Thoracic aorta (tissue), 2 donors: Measurements from ENCODE around the gene ZNF280C. TPM values are rescaled to one million over a fixed set of nuclear protein-coding genes. Genes with fewer than 3 reads are reported as not detected.
"Not testable (repeated sequence)": the region's sequence is repeated elsewhere in the genome, so short reads cannot be mapped to it uniquely, and the experiment has no call there.

ENCODE experiments used
- ATAC-seq: fragments of 150-250 bp; one replicate; pipeline ENCODE4 v1.8.0; 2017; ENCODE audit warnings: low read depth; ENCODE audit not compliant: insufficient number of reproducible peaks, low FRiP score
- DNase-seq: peaks from one replicate; pipeline ENCODE4 v3.0.0-alpha.2; 2020; ENCODE audit warnings: low spot score
- H3K27ac ChIP-seq, 2 donors: fragments of 200-600 bp; sonication (generic); 1 replicate in 1 of 2; 2 replicates in 1 of 2; pipeline ENCODE4 v1.5.1; 2016; ENCODE audit warnings: mild to moderate bottlenecking in 2 of 2, moderate library complexity in 2 of 2
- H3K27me3 ChIP-seq: fragments of 200-600 bp; sonication (generic); replicated peaks from 2 replicates; pipeline ENCODE4 v1.6.0; 2016; ENCODE audit warnings: mild to moderate bottlenecking; ENCODE audit not compliant: insufficient read depth
- H3K36me3 ChIP-seq: fragments of 200-600 bp; sonication (generic); one replicate; pipeline ENCODE4 v1.5.1; 2016
- H3K4me1 ChIP-seq, 2 donors: fragments of 200-600 bp; sonication (generic); 1 replicate in 1 of 2; 2 replicates in 1 of 2; pipeline versions ENCODE4 v1.5.1 to v1.6.0; 2016; ENCODE audit warnings: low read depth in 2 of 2, mild to moderate bottlenecking in 1 of 2; ENCODE audit not compliant: control insufficient read depth in 1 of 2
- H3K4me3 ChIP-seq: fragments of 200-600 bp; sonication (generic); 2 replicates; pipeline ENCODE4 v1.5.1; 2016; ENCODE audit warnings: mild to moderate bottlenecking
- H3K9me3 ChIP-seq: fragments of 200-600 bp; sonication (generic); 2 replicates; pipeline ENCODE4 v1.5.1; 2016
- CTCF ChIP-seq: fragments of 200-600 bp; sonication (generic); IDR thresholded peaks from one replicate; pipeline ENCODE4 v1.5.1; 2019; ENCODE audit warnings: antibody characterized with exemption
- total RNA-seq, 2 donors: library from RNA; depleted of rRNA; stranded (reverse); fragments of >200 nt; gene quantifications; one replicate each; pipeline versions ENCODE4 v1.1.0 to v1.2.3, GENCODE V29; 2016

ZNF280C gene
- total RNA-seq, 2 donors from 2014 or later = 2.7 to 4.0 TPM

- H3K27me3 ChIP-seq = no peaks in the 10 kb centered on the region
- no peak overlapping the region for H3K27ac ChIP-seq
- DNase-seq (no peak), ATAC-seq (no peak)
- no peaks in the 10 kb centered on the region for H3K36me3 ChIP-seq
- TF ChIP-seq CTCF = no peak
- H3K4me3 ChIP-seq = no peak overlapping the region
- no peaks in the 10 kb centered on the region for H3K4me1 ChIP-seq
- H3K9me3 ChIP-seq = no peaks in the 10 kb centered on the region
These were observed 18.5 kb upstream of the ZNF280C start for GRCh38 chrX:130287071-130287770.

GRCh38 chrX:130285710-130286109 lies 17.0 kb upstream of the ZNF280C start:
- TF ChIP-seq CTCF = no peak
- H3K4me3 ChIP-seq = no peak overlapping the region
- no peak overlapping the region for H3K27ac ChIP-seq
- H3K27me3 ChIP-seq = no peaks in the 10 kb centered on the region
- no peak for ATAC-seq
- no peak for DNase-seq
- H3K4me1 ChIP-seq = no peaks in the 10 kb centered on the region
- no peaks in the 10 kb centered on the region for H3K9me3 ChIP-seq
- no peaks in the 10 kb centered on the region for H3K36me3 ChIP-seq

GRCh38 chrX:130285069-130285620 lies 16.4 kb upstream of the ZNF280C start:
- Histone ChIP-seq H3K27me3 (no peaks in the 10 kb centered on the region), H3K4me1 (no peaks in the 10 kb centered on the region), H3K4me3 (no peak overlapping the region), H3K36me3 (no peaks in the 10 kb centered on the region), H3K27ac (no peak overlapping the region), H3K9me3 (no peaks in the 10 kb centered on the region)
- no peak for ATAC-seq
- DNase-seq = no peak
- TF ChIP-seq CTCF = no peak

- ATAC-seq (no peak), DNase-seq (no peak)
- TF ChIP-seq CTCF = no peak
- no peak overlapping the region for H3K4me3 ChIP-seq
- H3K9me3 ChIP-seq = no peaks in the 10 kb centered on the region
- no peaks in the 10 kb centered on the region for H3K4me1 ChIP-seq
- H3K36me3 ChIP-seq = no peaks in the 10 kb centered on the region
- H3K27me3 ChIP-seq = no peaks in the 10 kb centered on the region
- H3K27ac ChIP-seq = no peak overlapping the region
These were observed 13.5 kb upstream of the ZNF280C start for GRCh38 chrX:130282151-130282550.

GRCh38 chrX:130280901-130281300 lies 12.2 kb upstream of the ZNF280C start:
- Histone ChIP-seq H3K4me3 (no peak overlapping the region), H3K27ac (no peak overlapping the region), H3K27me3 (no peaks in the 10 kb centered on the region), H3K36me3 (no peaks in the 10 kb centered on the region), H3K4me1 (no peaks in the 10 kb centered on the region), H3K9me3 (no peaks in the 10 kb centered on the region)
- DNase-seq = no peak
- no peak for TF ChIP-seq CTCF
- ATAC-seq = no peak

GRCh38 chrX:130272253-130272652 lies 3.6 kb upstream of the ZNF280C start:
- H3K27ac ChIP-seq, ATAC-seq, DNase-seq, H3K27me3 ChIP-seq, H3K36me3 ChIP-seq, H3K9me3 ChIP-seq, H3K4me3 ChIP-seq, H3K4me1 ChIP-seq: not testable (repeated sequence)

GRCh38 chrX:130269391-130269790 lies 692 bp upstream of the ZNF280C start:
- H3K9me3 ChIP-seq, H3K36me3 ChIP-seq, H3K27ac ChIP-seq, H3K4me3 ChIP-seq, H3K27me3 ChIP-seq, DNase-seq, H3K4me1 ChIP-seq, ATAC-seq: not testable (repeated sequence)
